Thoracic aorta (tissue), 2 donors: ENCODE measurements around the gene PRPH. TPM values are rescaled to one million over a fixed set of nuclear protein-coding genes. Genes with fewer than 3 reads are reported as not detected.

ENCODE experiments used
- ATAC-seq: fragments of 150-250 bp; one replicate; pipeline ENCODE4 v1.8.0; 2017; ENCODE audit warnings: low read depth; ENCODE audit not compliant: insufficient number of reproducible peaks, low FRiP score
- DNase-seq: peaks from one replicate; pipeline ENCODE4 v3.0.0-alpha.2; 2020; ENCODE audit warnings: low spot score
- H3K27ac ChIP-seq, 2 donors: fragments of 200-600 bp; sonication (generic); 1 replicate in 1 of 2; 2 replicates in 1 of 2; pipeline ENCODE4 v1.5.1; 2016; ENCODE audit warnings: mild to moderate bottlenecking in 2 of 2, moderate library complexity in 2 of 2
- H3K27me3 ChIP-seq: fragments of 200-600 bp; sonication (generic); replicated peaks from 2 replicates; pipeline ENCODE4 v1.6.0; 2016; ENCODE audit warnings: mild to moderate bottlenecking; ENCODE audit not compliant: insufficient read depth
- H3K36me3 ChIP-seq: fragments of 200-600 bp; sonication (generic); one replicate; pipeline ENCODE4 v1.5.1; 2016
- H3K4me1 ChIP-seq, 2 donors: fragments of 200-600 bp; sonication (generic); 1 replicate in 1 of 2; 2 replicates in 1 of 2; pipeline versions ENCODE4 v1.5.1 to v1.6.0; 2016; ENCODE audit warnings: low read depth in 2 of 2, mild to moderate bottlenecking in 1 of 2; ENCODE audit not compliant: control insufficient read depth in 1 of 2
- H3K4me3 ChIP-seq: fragments of 200-600 bp; sonication (generic); 2 replicates; pipeline ENCODE4 v1.5.1; 2016; ENCODE audit warnings: mild to moderate bottlenecking
- H3K9me3 ChIP-seq: fragments of 200-600 bp; sonication (generic); 2 replicates; pipeline ENCODE4 v1.5.1; 2016
- total RNA-seq, 2 donors: library from RNA; depleted of rRNA; stranded (reverse); fragments of >200 nt; gene quantifications; one replicate each; pipeline versions ENCODE4 v1.1.0 to v1.2.3, GENCODE V29; 2016
- TF ChIP-seq, protein P1 (sequence below): fragments of 200-600 bp; sonication (generic); IDR thresholded peaks from one replicate; pipeline ENCODE4 v1.5.1; 2019; ENCODE audit warnings: antibody characterized with exemption

PRPH gene
- total RNA-seq, 2 donors from 2014 or later: 2.5 TPM; not detected in 1

DNA sequence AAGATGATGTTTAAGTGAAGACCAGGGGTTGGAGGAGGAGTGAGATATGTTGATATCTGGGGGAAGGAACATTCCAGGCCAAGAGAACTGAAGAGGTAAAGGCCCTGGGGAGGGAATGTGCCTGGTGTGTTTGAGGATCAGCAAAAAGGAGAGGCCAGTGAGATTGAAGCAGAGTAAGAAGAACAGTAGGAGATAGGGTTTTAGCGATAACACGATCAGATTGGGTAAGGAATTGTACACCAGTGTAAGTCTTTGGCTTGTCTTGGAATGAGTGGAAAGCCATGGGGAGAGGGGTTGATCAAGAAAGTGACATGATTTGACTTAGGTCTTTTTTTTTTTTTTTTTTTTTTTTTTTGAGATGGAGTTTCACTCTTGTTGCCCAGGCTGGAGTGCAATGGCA is 32.9 kb downstream of the PRPH start:
- ATAC-seq (no peak), DNase-seq (no peak)
- H3K4me1 ChIP-seq: peaks cover 6 to 9% of the 10 kb centered on the region in 2 donors
- TF ChIP-seq, protein P1, sequence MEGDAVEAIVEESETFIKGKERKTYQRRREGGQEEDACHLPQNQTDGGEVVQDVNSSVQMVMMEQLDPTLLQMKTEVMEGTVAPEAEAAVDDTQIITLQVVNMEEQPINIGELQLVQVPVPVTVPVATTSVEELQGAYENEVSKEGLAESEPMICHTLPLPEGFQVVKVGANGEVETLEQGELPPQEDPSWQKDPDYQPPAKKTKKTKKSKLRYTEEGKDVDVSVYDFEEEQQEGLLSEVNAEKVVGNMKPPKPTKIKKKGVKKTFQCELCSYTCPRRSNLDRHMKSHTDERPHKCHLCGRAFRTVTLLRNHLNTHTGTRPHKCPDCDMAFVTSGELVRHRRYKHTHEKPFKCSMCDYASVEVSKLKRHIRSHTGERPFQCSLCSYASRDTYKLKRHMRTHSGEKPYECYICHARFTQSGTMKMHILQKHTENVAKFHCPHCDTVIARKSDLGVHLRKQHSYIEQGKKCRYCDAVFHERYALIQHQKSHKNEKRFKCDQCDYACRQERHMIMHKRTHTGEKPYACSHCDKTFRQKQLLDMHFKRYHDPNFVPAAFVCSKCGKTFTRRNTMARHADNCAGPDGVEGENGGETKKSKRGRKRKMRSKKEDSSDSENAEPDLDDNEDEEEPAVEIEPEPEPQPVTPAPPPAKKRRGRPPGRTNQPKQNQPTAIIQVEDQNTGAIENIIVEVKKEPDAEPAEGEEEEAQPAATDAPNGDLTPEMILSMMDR: no peak
- no peaks in the 10 kb centered on the region for H3K9me3 ChIP-seq
- H3K27ac ChIP-seq: no peak overlapping the region
- no peaks in the 10 kb centered on the region for H3K36me3 ChIP-seq
- no peaks in the 10 kb centered on the region for H3K27me3 ChIP-seq
- H3K4me3 ChIP-seq: no peak overlapping the region

DNA sequence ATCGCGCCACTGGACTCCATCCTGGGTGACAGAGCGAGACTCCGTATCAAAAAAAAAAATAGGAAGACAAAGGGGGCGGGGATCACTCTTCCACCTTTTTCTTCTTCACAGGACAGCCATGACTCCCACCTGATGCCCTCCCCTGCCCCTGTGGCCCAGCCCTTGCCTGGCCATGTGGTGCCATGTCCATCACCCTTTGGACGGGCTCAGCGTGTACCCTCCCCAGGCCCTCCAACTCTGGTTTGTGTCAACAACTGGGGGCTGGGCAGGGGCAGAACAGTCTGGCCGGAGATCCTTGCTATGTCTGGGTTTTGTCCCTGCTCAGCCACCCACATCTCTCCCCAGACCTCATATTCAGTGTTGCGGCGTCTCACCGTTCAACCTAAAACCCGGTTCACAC is 33.9 kb downstream of the PRPH start:
- peaks cover 0 to 1% of the 10 kb centered on the region in 2 donors for H3K4me1 ChIP-seq
- no peaks in the 10 kb centered on the region for H3K36me3 ChIP-seq
- ATAC-seq: no peak
- TF ChIP-seq, protein P1: no peak
- no peak for DNase-seq
- H3K9me3 ChIP-seq: no peaks in the 10 kb centered on the region
- H3K4me3 ChIP-seq: no peak overlapping the region
- H3K27ac ChIP-seq: no peak overlapping the region
- no peaks in the 10 kb centered on the region for H3K27me3 ChIP-seq

DNA sequence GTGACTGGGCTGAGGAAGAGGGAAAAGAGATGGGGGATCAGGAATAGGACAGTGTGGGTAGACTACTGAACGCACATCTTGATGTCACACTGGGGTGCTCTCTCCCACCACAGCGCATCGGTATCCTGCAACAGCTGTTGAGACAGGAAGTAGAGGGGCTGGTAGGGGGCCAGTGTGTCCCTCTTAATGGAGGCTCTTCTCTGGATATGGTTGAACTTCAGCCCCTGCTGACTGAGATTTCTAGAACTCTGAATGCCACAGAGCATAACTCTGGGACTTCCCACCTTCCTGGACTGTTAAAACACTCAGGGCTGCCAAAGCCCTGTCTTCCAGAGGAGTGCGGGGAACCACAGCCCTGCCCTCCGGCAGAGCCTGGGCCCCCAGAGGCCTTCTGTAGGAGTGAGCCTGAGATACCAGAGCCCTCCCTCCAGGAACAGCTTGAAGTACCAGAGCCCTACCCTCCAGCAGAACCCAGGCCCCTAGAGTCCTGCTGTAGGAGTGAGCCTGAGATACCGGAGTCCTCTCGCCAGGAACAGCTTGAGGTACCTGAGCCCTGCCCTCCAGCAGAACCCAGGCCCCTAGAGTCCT is 35.2 kb downstream of the PRPH start:
- H3K36me3 ChIP-seq: no peaks in the 10 kb centered on the region
- H3K27me3 ChIP-seq: no peaks in the 10 kb centered on the region
- ATAC-seq: no peak
- no peak overlapping the region for H3K27ac ChIP-seq
- no peaks in the 10 kb centered on the region for H3K4me1 ChIP-seq
- TF ChIP-seq, protein P1: no peak
- no peaks in the 10 kb centered on the region for H3K9me3 ChIP-seq
- no peak overlapping the region for H3K4me3 ChIP-seq
- no peak for DNase-seq

DNA sequence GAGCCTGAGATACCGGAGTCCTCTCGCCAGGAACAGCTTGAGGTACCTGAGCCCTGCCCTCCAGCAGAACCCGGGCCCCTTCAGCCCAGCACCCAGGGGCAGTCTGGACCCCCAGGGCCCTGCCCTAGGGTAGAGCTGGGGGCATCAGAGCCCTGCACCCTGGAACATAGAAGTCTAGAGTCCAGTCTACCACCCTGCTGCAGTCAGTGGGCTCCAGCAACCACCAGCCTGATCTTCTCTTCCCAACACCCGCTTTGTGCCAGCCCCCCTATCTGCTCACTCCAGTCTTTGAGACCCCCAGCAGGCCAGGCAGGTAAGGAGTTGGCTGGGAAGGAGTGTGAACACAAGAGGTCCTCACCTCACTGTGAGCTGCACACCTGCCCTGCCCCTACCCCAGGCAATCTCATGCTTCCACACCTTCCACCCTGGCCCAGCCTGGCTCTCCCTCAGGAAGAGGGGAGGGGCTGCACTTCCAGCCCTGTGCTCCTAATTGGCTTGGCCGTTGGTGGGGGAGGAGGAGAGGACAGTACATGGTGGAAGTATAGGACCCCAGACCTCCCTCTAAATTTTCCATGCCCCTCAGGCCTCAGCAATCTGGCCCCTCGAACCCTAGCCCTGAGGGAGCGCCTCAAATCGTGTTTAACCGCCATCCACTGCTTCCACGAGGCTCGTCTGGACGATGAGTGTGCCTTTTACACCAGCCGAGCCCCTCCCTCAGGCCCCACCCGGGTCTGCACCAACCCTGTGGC is 35.9 kb downstream of the PRPH start:
- ATAC-seq: no peak
- TF ChIP-seq, protein P1: no peak
- DNase-seq: no peak

DNA sequence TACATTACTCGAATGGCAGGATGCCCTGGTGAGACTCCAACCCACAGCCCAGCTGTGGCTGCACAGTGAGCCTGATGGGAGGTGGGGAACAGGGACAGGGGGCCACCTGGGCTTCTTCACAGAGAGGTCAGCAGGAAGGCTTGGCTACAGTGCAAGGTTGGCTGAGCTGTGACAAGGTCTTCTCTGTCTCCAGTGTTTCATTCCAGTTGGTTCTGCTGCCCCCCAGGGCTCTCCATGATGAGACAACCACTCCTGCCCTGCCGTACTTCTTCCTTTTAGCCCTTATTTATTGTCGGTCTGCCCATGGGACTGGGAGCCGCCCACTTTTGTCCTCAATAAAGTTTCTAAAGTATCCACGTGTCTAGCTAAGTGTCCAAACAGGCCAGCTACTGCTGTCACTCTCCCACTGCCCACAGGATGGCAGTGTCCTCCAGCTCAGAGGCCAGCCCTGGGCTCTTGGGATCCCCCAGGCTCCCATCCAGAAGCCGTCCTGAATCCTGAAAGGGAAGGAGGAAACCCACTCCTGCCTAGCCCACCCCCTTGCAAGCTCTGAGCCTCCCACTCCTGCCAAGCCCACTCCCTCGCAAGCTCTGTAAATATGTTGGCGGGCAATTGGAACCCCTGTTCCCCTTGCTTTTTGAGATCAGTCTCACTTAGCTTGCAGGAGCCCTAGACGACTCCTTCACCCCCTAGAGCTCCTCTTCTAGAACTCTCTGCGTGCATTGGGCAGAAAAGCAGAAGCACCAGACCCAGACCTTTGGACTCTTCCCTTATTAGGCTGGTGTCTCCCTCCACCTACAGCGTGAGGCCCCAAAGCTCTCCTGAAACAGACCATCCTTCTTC is 36.7 kb downstream of the PRPH start:
- TF ChIP-seq, protein P1: peak; percentile 72
- H3K27ac ChIP-seq: no peak overlapping the region
- DNase-seq (no peak), ATAC-seq (peak; percentile 53)
- H3K27me3 ChIP-seq: peaks cover 6% of the 10 kb centered on the region
- H3K4me1 ChIP-seq: peaks cover 0 to under 1% of the 10 kb centered on the region in 2 donors
- no peaks in the 10 kb centered on the region for H3K9me3 ChIP-seq
- no peaks in the 10 kb centered on the region for H3K36me3 ChIP-seq
- no peak overlapping the region for H3K4me3 ChIP-seq

More for the DNA sequence above, 35.9 kb downstream of the PRPH start:
- no peaks in the 10 kb centered on the region for H3K9me3 ChIP-seq
- no peak overlapping the region for H3K4me3 ChIP-seq
- no peaks in the 10 kb centered on the region for H3K27me3 ChIP-seq
- H3K27ac ChIP-seq: no peak overlapping the region
- no peaks in the 10 kb centered on the region for H3K36me3 ChIP-seq
- no peaks in the 10 kb centered on the region for H3K4me1 ChIP-seq
